SU-DHL-6 (cell line): ENCODE data around the gene BHLHE23.

Experiments
- H2AFZ ChIP-seq: fragments of 200-600 bp; sonication (generic); 2 replicates; pipeline ENCODE4 v1.6.1; 2014; ENCODE audit warnings: low read depth, mild to moderate bottlenecking, moderate library complexity, mixed read lengths, antibody characterized with exemption, low read length; ENCODE audit not compliant: severe bottlenecking
- H3F3A ChIP-seq: fragments of 200-600 bp; shearing (Covaris generic); 2 replicates; pipeline ENCODE4 v1.6.0; 2016; ENCODE audit warnings: antibody characterized with exemption, mild to moderate bottlenecking; ENCODE audit not compliant: insufficient read depth
- H3K27ac ChIP-seq: fragments of 200-600 bp; sonication (generic); 2 replicates; pipeline ENCODE4 v1.5.1; 2016; ENCODE audit warnings: low read depth, mild to moderate bottlenecking, low read length, moderate library complexity, mixed read lengths
- H3K27me3 ChIP-seq: fragments of 200-600 bp; sonication (generic), shearing (Covaris generic); 2 replicates; pipeline ENCODE4 v1.6.0; 2014; ENCODE audit warnings: mild to moderate bottlenecking, low read length
- H3K36me3 ChIP-seq: fragments of 200-600 bp; sonication (generic); 2 replicates; pipeline ENCODE4 v1.6.1; 2014; ENCODE audit warnings: mild to moderate bottlenecking, low read length, mixed read lengths
- H3K4me2 ChIP-seq: fragments of 300-600, 200-600 bp; shearing (Covaris generic), sonication (generic); 2 replicates; pipeline ENCODE4 v1.6.0; 2014; ENCODE audit warnings: low read length, low read depth, mild to moderate bottlenecking; ENCODE audit not compliant: poor library complexity, severe bottlenecking
- H3K4me3 ChIP-seq: fragments of 200-600 bp; sonication (generic); 2 replicates; pipeline ENCODE4 v1.5.1; 2014; ENCODE audit warnings: antibody characterized with exemption, low read length, mild to moderate bottlenecking, mixed read lengths; ENCODE audit not compliant: insufficient read depth, poor library complexity, severe bottlenecking
- H3K79me2 ChIP-seq: fragments of 200-600 bp; sonication (generic); 2 replicates; pipeline ENCODE4 v1.6.1; 2014; ENCODE audit warnings: mild to moderate bottlenecking, low read length, moderate library complexity; ENCODE audit not compliant: insufficient read depth
- H3K9ac ChIP-seq: fragments of 200-600 bp; sonication (generic); 2 replicates; pipeline ENCODE4 v1.7.0; 2014; ENCODE audit warnings: mild to moderate bottlenecking, low read length
- H3K9me2 ChIP-seq: fragments of 200-600 bp; sonication (generic); replicated peaks from 2 replicates; pipeline ENCODE4 v1.6.1; 2014; ENCODE audit warnings: low read length; ENCODE audit not compliant: insufficient read depth
- H3K9me3 ChIP-seq: fragments of 200-600 bp; sonication (generic); 2 replicates; pipeline ENCODE4 v1.6.1; 2014; ENCODE audit warnings: low read length, mixed read lengths; ENCODE audit not compliant: insufficient read depth
- H4K20me1 ChIP-seq: fragments of 200-600 bp; sonication (generic); 2 replicates; pipeline ENCODE4 v1.6.1; 2014; ENCODE audit warnings: low read depth, mild to moderate bottlenecking, antibody characterized with exemption, low read length, moderate library complexity, mixed read lengths
- CTCF ChIP-seq: fragments of 200-600 bp; sonication (generic); IDR thresholded peaks from one replicate; pipeline ENCODE4 v1.5.1; 2017; ENCODE audit warnings: antibody characterized with exemption, mild to moderate bottlenecking, low read length, moderate library complexity; ENCODE audit not compliant: insufficient read depth, poor library complexity, severe bottlenecking
- EZH2phosphoT487 ChIP-seq: fragments of 200-600 bp; sonication (generic), shearing (Covaris generic); conservative IDR thresholded peaks from 2 replicates; pipeline ENCODE4 v1.6.1; 2018; ENCODE audit warnings: mild to moderate bottlenecking, antibody characterized with exemption, low read length, moderate library complexity, mixed read lengths

BHLHE23 gene

GRCh38 chr20:63051911-63052310, 45.1 kb upstream of the BHLHE23 start:
- Histone ChIP-seq H2AFZ (no peak overlapping the region), H3K9me2 (no peaks in the 10 kb centered on the region), H3K27ac (no peak overlapping the region), H3K9me3 (no peaks in the 10 kb centered on the region), H3F3A (no peaks in the 10 kb centered on the region), H3K4me2 (no peak overlapping the region), H3K4me3 (no peak overlapping the region), H4K20me1 (no peaks in the 10 kb centered on the region), H3K9ac (no peak overlapping the region), H3K79me2 (no peaks in the 10 kb centered on the region), H3K27me3 (no peaks in the 10 kb centered on the region), H3K36me3 (no peaks in the 10 kb centered on the region)
- no peak for TF ChIP-seq EZH2phosphoT487
- TF ChIP-seq CTCF: no peak

GRCh38 chr20:63051186-63051860, 44.6 kb upstream of the BHLHE23 start:
- Histone ChIP-seq H3K9me3 (no peaks in the 10 kb centered on the region), H3K9ac (no peak overlapping the region), H3K27me3 (no peaks in the 10 kb centered on the region), H2AFZ (no peak overlapping the region), H3K36me3 (no peaks in the 10 kb centered on the region), H3K4me2 (no peak overlapping the region), H3K9me2 (no peaks in the 10 kb centered on the region), H3F3A (no peaks in the 10 kb centered on the region), H3K27ac (no peak overlapping the region), H3K79me2 (no peaks in the 10 kb centered on the region), H4K20me1 (no peaks in the 10 kb centered on the region), H3K4me3 (no peak overlapping the region)
- TF ChIP-seq EZH2phosphoT487 (no peak), CTCF (no peak)

- Histone ChIP-seq H2AFZ (no peak overlapping the region), H3K27me3 (no peaks in the 10 kb centered on the region), H3K36me3 (no peaks in the 10 kb centered on the region), H3F3A (no peaks in the 10 kb centered on the region), H3K9me2 (no peaks in the 10 kb centered on the region), H3K9ac (no peak overlapping the region), H3K27ac (no peak overlapping the region), H3K9me3 (no peaks in the 10 kb centered on the region), H4K20me1 (no peaks in the 10 kb centered on the region), H3K79me2 (no peaks in the 10 kb centered on the region), H3K4me3 (no peak overlapping the region), H3K4me2 (no peak overlapping the region)
- no peak for TF ChIP-seq CTCF
- TF ChIP-seq EZH2phosphoT487: no peak
These were observed 43.6 kb upstream of the BHLHE23 start for GRCh38 chr20:63050406-63050805.
